ENCODE results near the gene ENTPD5. TPM values are rescaled to one million over a fixed set of nuclear protein-coding genes. Genes with fewer than 3 reads are reported as not detected.
A peak's percentile ranks its signal among the peaks of the same experiment; 100 is the strongest.

The ENTPD5 gene
- total RNA-seq, 1 experiment from 2014 or later = 10.6 TPM

GRCh38 chr14:73949752-73950734 lies 69.0 kb downstream of the ENTPD5 start, which contains the start of the genes COQ6 and FAM161B (continued):
- TF ChIP-seq, protein P1, sequence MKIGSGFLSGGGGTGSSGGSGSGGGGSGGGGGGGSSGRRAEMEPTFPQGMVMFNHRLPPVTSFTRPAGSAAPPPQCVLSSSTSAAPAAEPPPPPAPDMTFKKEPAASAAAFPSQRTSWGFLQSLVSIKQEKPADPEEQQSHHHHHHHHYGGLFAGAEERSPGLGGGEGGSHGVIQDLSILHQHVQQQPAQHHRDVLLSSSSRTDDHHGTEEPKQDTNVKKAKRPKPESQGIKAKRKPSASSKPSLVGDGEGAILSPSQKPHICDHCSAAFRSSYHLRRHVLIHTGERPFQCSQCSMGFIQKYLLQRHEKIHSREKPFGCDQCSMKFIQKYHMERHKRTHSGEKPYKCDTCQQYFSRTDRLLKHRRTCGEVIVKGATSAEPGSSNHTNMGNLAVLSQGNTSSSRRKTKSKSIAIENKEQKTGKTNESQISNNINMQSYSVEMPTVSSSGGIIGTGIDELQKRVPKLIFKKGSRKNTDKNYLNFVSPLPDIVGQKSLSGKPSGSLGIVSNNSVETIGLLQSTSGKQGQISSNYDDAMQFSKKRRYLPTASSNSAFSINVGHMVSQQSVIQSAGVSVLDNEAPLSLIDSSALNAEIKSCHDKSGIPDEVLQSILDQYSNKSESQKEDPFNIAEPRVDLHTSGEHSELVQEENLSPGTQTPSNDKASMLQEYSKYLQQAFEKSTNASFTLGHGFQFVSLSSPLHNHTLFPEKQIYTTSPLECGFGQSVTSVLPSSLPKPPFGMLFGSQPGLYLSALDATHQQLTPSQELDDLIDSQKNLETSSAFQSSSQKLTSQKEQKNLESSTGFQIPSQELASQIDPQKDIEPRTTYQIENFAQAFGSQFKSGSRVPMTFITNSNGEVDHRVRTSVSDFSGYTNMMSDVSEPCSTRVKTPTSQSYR (CRISPR knock-in tag; IDR thresholded peaks at IDR 0.05) = no peak
- TF ChIP-seq ZNF425 (CRISPR knock-in tag; conservative IDR thresholded peaks at IDR 0.05) = no peak
- TF ChIP-seq ZBTB21 (CRISPR knock-in tag; IDR thresholded peaks at IDR 0.05; ENCODE audit: borderline replicate concordance) = no peak
- peak; percentile 82 for TF ChIP-seq ESRRA (CRISPR knock-in tag; IDR thresholded peaks at IDR 0.05; ENCODE audit: borderline replicate concordance)
- no peak for TF ChIP-seq IRF2 (CRISPR knock-in tag; IDR thresholded peaks at IDR 0.05; ENCODE audit: borderline replicate concordance, low read depth)
- 0 out of 2 replicates have a peak, but pooled peaks have one; percentile 55 for TF ChIP-seq RELA (CRISPR knock-in tag; IDR thresholded peaks at IDR 0.05; ENCODE audit: borderline replicate concordance)
- no peak for TF ChIP-seq SMAD4 (CRISPR knock-in tag; IDR thresholded peaks at IDR 0.05)
- no peak for TF ChIP-seq ELF4 (CRISPR knock-in tag; IDR thresholded peaks at IDR 0.05; ENCODE audit: low read depth)
- TF ChIP-seq NFATC4 (CRISPR knock-in tag; IDR thresholded peaks at IDR 0.05) = no peak
- TF ChIP-seq ZNF121 (CRISPR knock-in tag; IDR thresholded peaks at IDR 0.05) = 0 out of 2 replicates have a peak, but pooled peaks have one; percentile 35
- TF ChIP-seq, protein P2, sequence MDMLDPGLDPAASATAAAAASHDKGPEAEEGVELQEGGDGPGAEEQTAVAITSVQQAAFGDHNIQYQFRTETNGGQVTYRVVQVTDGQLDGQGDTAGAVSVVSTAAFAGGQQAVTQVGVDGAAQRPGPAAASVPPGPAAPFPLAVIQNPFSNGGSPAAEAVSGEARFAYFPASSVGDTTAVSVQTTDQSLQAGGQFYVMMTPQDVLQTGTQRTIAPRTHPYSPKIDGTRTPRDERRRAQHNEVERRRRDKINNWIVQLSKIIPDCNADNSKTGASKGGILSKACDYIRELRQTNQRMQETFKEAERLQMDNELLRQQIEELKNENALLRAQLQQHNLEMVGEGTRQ (CRISPR knock-in tag; IDR thresholded peaks at IDR 0.05) = no peak
- no peak; the same call in 1 of the 2 replicates for TF ChIP-seq ARID4B (CRISPR knock-in tag; IDR thresholded peaks at IDR 0.05; ENCODE audit: borderline replicate concordance)
- TF ChIP-seq, protein P3, sequence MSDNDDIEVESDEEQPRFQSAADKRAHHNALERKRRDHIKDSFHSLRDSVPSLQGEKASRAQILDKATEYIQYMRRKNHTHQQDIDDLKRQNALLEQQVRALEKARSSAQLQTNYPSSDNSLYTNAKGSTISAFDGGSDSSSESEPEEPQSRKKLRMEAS (CRISPR knock-in tag; IDR thresholded peaks at IDR 0.05) = peak; percentile 82
- TF ChIP-seq PRDM15 (CRISPR knock-in tag; IDR thresholded peaks at IDR 0.05) = peak; percentile 57; the same call in 1 of the 2 replicates
- TF ChIP-seq ZNF423 (CRISPR knock-in tag; IDR thresholded peaks at IDR 0.05) = no peak
- TF ChIP-seq NR2C2 (CRISPR knock-in tag; IDR thresholded peaks at IDR 0.05) = no peak
- TF ChIP-seq ZNF396 (CRISPR knock-in tag; IDR thresholded peaks at IDR 0.05; ENCODE audit: borderline replicate concordance) = no peak
- TF ChIP-seq JUN (CRISPR knock-in tag; IDR thresholded peaks at IDR 0.05) = no peak
- TF ChIP-seq GRHL2 (CRISPR knock-in tag; IDR thresholded peaks at IDR 0.05; ENCODE audit: insufficient replicate concordance, severe bottlenecking) = no peak
- 0 out of 2 replicates have a peak, but pooled peaks have one; percentile 13 for TF ChIP-seq MYBL2 (CRISPR knock-in tag; IDR thresholded peaks at IDR 0.05)
- TF ChIP-seq ATF1 (CRISPR knock-in tag; IDR thresholded peaks at IDR 0.05) = no peak
- TF ChIP-seq, protein P4, sequence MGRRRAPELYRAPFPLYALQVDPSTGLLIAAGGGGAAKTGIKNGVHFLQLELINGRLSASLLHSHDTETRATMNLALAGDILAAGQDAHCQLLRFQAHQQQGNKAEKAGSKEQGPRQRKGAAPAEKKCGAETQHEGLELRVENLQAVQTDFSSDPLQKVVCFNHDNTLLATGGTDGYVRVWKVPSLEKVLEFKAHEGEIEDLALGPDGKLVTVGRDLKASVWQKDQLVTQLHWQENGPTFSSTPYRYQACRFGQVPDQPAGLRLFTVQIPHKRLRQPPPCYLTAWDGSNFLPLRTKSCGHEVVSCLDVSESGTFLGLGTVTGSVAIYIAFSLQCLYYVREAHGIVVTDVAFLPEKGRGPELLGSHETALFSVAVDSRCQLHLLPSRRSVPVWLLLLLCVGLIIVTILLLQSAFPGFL (CRISPR knock-in tag; IDR thresholded peaks at IDR 0.05; ENCODE audit: borderline replicate concordance) = 0 out of 2 replicates have a peak, but pooled peaks have one; percentile 29

Data from WTC11 (cell line).